ENCODE measurements around the gene PPP2R5C.

Gene PPP2R5C

DNA sequence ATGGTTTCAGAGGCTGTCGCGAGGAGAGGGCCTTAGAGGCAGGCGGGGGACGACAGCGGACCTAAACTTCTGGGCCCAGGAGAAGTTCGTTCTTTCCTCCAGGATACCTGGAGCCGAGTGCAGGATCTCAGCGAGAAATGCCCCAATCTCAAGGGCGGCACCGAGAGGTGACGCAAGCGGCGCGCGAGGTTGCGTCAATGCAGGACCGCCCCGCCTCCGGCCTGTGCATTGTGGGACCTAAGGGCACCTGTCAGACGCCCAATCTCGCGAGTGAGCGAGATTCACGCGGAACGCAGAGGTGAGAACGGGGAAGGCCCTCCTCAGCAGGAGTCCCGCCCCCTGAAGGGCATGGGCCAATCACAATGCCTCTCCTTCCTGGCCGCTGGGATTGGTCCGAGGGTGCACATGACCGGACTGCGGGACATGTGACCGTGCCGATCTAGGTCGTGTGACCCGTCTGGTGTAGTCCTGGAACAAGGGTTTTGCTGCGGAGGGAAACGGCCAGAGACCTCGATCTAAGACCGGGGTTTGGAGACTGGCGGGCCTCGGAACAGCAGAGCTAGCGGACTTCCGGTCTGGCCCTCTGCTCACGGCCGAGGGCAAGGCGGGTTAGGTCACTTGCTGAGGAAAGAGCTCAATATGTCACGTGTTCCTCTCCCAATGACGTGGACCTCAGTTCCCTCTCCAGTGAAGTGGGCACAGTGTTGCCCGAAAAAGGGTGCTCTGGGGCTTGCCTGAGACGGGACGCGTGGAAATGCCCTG, 186.6 kb downstream of the PPP2R5C start:
- peak overlapping the region; percentile 99 for H3K4me3 ChIP-seq (ENCODE audit: low read depth, low read length)
- H3K9me3 ChIP-seq (ENCODE audit: severe bottlenecking) = no peaks in the 10 kb centered on the region
- peak overlapping the region; percentile 83 for H3K27ac ChIP-seq
- TF ChIP-seq, protein P1, sequence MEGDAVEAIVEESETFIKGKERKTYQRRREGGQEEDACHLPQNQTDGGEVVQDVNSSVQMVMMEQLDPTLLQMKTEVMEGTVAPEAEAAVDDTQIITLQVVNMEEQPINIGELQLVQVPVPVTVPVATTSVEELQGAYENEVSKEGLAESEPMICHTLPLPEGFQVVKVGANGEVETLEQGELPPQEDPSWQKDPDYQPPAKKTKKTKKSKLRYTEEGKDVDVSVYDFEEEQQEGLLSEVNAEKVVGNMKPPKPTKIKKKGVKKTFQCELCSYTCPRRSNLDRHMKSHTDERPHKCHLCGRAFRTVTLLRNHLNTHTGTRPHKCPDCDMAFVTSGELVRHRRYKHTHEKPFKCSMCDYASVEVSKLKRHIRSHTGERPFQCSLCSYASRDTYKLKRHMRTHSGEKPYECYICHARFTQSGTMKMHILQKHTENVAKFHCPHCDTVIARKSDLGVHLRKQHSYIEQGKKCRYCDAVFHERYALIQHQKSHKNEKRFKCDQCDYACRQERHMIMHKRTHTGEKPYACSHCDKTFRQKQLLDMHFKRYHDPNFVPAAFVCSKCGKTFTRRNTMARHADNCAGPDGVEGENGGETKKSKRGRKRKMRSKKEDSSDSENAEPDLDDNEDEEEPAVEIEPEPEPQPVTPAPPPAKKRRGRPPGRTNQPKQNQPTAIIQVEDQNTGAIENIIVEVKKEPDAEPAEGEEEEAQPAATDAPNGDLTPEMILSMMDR (IDR thresholded peaks at IDR 0.05; ENCODE audit: low read depth, low read length) = no peak
- DNase-seq = peak; percentile 100
- no peaks in the 10 kb centered on the region for H3K36me3 ChIP-seq
- H3K27me3 ChIP-seq (ENCODE audit: insufficient read depth, low read depth, severe bottlenecking) = no peaks in the 10 kb centered on the region

GRCh38 chr14:101948666-101949216, 187.2 kb downstream of the PPP2R5C start:
- no peaks in the 10 kb centered on the region for H3K9me3 ChIP-seq (ENCODE audit: severe bottlenecking)
- H3K36me3 ChIP-seq = no peaks in the 10 kb centered on the region
- peak overlapping the region; percentile 99 for H3K4me3 ChIP-seq (ENCODE audit: low read depth, low read length)
- no peaks in the 10 kb centered on the region for H3K27me3 ChIP-seq (ENCODE audit: insufficient read depth, low read depth, severe bottlenecking)
- TF ChIP-seq, protein P1 (IDR thresholded peaks at IDR 0.05; ENCODE audit: low read depth, low read length) = no peak
- peak overlapping the region; percentile 83 for H3K27ac ChIP-seq
- no peak for DNase-seq

DNA sequence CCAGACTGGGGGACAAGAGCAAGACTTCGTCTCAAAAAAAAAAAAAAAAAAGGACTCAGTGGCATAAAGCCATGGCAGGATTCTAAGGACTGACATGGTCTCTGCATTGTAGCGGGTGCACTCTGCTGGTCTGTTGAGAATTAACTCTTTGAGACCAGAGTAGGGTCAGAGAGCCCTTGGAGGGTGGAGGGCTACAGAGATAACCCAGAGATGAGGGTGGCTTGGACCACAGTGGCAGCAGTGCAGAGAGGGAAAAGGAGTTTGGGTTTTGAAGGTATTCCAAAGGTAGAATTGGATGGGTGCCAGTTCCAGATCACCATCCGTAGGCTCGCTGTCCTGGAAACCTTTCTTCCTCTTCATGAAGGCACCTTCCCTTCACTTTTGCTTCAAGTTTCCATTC, 188.6 kb downstream of the PPP2R5C start:
- DNase-seq = no peak
- Histone ChIP-seq H3K9me3 (ENCODE audit: severe bottlenecking) (no peaks in the 10 kb centered on the region), H3K27ac (no peak overlapping the region), H3K27me3 (ENCODE audit: insufficient read depth, low read depth, severe bottlenecking) (no peaks in the 10 kb centered on the region), H3K36me3 (no peaks in the 10 kb centered on the region), H3K4me3 (ENCODE audit: low read depth, low read length) (no peak overlapping the region)
- TF ChIP-seq, protein P1 (IDR thresholded peaks at IDR 0.05; ENCODE audit: low read depth, low read length) = no peak

DNA sequence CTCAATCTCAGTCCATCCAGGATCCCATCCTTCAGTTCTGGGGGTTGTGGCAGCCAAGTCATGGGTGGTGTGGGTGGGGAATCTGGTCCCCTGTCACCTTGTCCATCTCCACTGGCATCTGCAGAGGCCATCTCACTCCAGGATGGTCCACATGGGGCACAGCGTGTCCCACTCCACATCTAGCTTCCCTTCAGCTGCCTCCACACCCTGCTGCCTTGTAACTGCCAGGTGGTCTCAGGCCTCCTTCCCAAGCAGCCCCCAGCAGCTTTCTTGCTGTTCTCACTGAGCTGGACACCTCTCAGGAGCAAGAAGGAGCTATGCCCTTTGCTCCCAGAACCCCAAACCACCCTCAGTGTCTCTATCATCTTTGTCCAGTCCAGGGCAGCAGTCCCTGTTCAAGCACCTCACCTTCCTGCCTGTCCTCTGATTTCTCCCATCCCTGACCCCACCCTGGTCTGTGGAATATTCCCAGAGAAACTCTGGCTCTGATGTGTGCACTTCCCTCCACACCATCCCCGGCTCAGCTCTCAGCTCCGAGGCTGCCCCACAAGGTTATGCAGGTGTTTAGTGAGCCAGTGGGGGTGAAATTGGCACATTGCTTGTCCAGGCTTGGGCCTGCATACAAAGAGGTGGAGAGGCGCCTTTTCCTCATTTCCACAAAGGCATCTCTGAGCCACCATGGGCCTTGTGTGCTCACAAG, 189.2 kb downstream of the PPP2R5C start:
- no peak for DNase-seq
- TF ChIP-seq, protein P1 (IDR thresholded peaks at IDR 0.05; ENCODE audit: low read depth, low read length) = no peak
- no peak overlapping the region for H3K4me3 ChIP-seq (ENCODE audit: low read depth, low read length)
- no peaks in the 10 kb centered on the region for H3K9me3 ChIP-seq (ENCODE audit: severe bottlenecking)
- H3K27ac ChIP-seq = no peak overlapping the region
- H3K36me3 ChIP-seq = no peaks in the 10 kb centered on the region
- H3K27me3 ChIP-seq (ENCODE audit: insufficient read depth, low read depth, severe bottlenecking) = no peaks in the 10 kb centered on the region

GRCh38 chr14:101953151-101953550, 191.6 kb downstream of the PPP2R5C start:
- Histone ChIP-seq H3K9me3 (ENCODE audit: severe bottlenecking) (no peaks in the 10 kb centered on the region), H3K36me3 (no peaks in the 10 kb centered on the region), H3K27ac (no peak overlapping the region), H3K27me3 (ENCODE audit: insufficient read depth, low read depth, severe bottlenecking) (no peaks in the 10 kb centered on the region), H3K4me3 (ENCODE audit: low read depth, low read length) (no peak overlapping the region)
- DNase-seq = peak; percentile 57
- TF ChIP-seq, protein P1 (IDR thresholded peaks at IDR 0.05; ENCODE audit: low read depth, low read length) = no peak
